ENCODE results near the gene KRT14. TPM values are rescaled to one million over a fixed set of nuclear protein-coding genes. Genes with fewer than 3 reads are reported as not detected.

The KRT14 gene
- total RNA-seq, 1 experiment from 2014 or later, result not detected

DNA sequence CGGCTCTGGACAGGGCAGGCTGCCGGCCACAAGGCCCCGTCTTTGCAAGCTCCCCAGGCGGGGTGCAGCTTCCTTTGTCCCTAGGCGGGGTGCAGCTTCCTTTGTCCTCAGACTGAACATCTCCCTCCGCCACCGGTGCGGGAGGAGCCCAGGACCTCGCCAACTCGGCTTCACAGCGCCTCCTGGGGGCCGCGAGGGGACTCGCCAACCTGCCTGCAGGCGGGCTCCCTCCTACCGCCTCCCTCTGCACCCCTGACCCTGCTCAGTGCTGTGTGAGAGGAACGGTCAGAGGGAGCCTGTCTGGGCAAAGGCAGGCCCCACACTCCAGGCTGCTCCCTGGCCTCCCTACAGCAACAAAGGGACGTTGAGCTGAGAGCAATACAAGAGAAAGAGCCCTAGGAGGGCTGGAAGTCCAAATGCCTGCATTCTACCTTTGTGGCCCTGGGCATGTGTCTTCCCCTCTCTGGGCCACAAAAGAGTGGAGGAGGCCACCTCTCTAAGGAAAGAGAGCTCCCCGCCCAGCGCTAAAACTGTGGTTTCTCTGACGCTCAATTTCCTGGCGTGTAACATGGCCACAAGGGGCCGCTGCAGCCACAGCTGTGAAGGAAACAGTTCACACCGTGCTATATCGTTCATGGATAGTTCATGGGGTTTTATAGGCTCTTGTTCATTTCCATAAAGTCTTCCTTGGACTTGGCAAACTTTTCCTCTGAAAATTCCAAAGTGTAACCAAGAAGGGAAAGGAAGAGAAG lies 37.7 kb downstream of the KRT14 start:
- H2AK5ac ChIP-seq (ENCODE audit: insufficient read length, low read length), result no peak overlapping the region
- H3K18ac ChIP-seq (ENCODE audit: insufficient read length, low read depth, low read length), result peak overlapping the region; percentile 59
- H3K56ac ChIP-seq (ENCODE audit: insufficient read length, low read depth, low read length), result no peak overlapping the region
- no peak overlapping the region for H3K23ac ChIP-seq (ENCODE audit: insufficient read length, low read depth, low read length)
- no peaks in the 10 kb centered on the region for H3K9me3 ChIP-seq (ENCODE audit: control insufficient read depth, low read depth, low read length)
- H3K79me1 ChIP-seq (ENCODE audit: insufficient read depth, low read depth, low read length, poor library complexity, severe bottlenecking), result no peaks in the 10 kb centered on the region
- no peaks in the 10 kb centered on the region for H3K27me3 ChIP-seq (ENCODE audit: insufficient read depth, low read length)
- Mint-ChIP-seq H3K9me3 (peaks cover 3 to 11% of the 10 kb centered on the region in 2 experiments; a peak in 4 of 5 replicates), H3K36me3 (ENCODE audit: insufficient read depth in 1 of 3, low read depth in 3 of 3) (peaks cover 0 to 13% (median 1%) of the 10 kb centered on the region in 3 experiments; a peak in 4 of 7 replicates), H3K27ac (peak overlapping the region in 2 of 3 experiments; percentile 86 to 95; a peak in 5 of 7 replicates), H3K4me3 (peak overlapping the region; percentile 27 to 34; a peak in 1 of 5 replicates), H3K4me1 (peaks cover 31 to 44% of the 10 kb centered on the region in 2 experiments), H3K27me3 (ENCODE audit: low read depth) (peaks cover 19% of the 10 kb centered on the region)
- H3T11ph ChIP-seq (ENCODE audit: low read length), result no peak overlapping the region
- H3K4me1 ChIP-seq (ENCODE audit: insufficient read depth, low read length), result no peaks in the 10 kb centered on the region
- no CpG with 5 or more reads among the region's 25 CpGs for WGBS (ENCODE audit: extremely low coverage, insufficient read length, low lambda C conversion rate)
- H3K4me2 ChIP-seq (ENCODE audit: insufficient read depth, insufficient read length, low read length), result peak overlapping the region; percentile 11
- peak overlapping the region; percentile 68; the same call in 1 of the 2 replicates for H3K14ac ChIP-seq (ENCODE audit: insufficient read depth, low read length)
- no peak overlapping the region for H4K5ac ChIP-seq (ENCODE audit: insufficient read length, low read depth, low read length)
- no peak overlapping the region for H2BK120ac ChIP-seq (ENCODE audit: low read depth, low read length, poor library complexity, severe bottlenecking)
- no peaks in the 10 kb centered on the region for H3K23me2 ChIP-seq (ENCODE audit: insufficient read length, low read depth, low read length, poor library complexity, severe bottlenecking)
- no peak overlapping the region for H3K9ac ChIP-seq (ENCODE audit: extremely low read depth, insufficient read length, low read length)
- H3K79me2 ChIP-seq (ENCODE audit: insufficient read depth, low read length), result no peaks in the 10 kb centered on the region
- no peak overlapping the region for H2BK20ac ChIP-seq (ENCODE audit: low read depth, low read length, poor library complexity, severe bottlenecking)
- H2BK15ac ChIP-seq (ENCODE audit: low read depth, low read length), result no peak overlapping the region
- H2BK5ac ChIP-seq (ENCODE audit: insufficient read length, low read length), result no peak overlapping the region
- peak; percentile 97 for DNase-seq
- no peak overlapping the region for H2BK12ac ChIP-seq (ENCODE audit: insufficient read length, low read depth, low read length)
- no peak overlapping the region for H4K91ac ChIP-seq (ENCODE audit: insufficient read length, low read depth, low read length)
- peak overlapping the region; percentile 59 for H2AFZ ChIP-seq (ENCODE audit: low read length)
- TF ChIP-seq, protein P1, sequence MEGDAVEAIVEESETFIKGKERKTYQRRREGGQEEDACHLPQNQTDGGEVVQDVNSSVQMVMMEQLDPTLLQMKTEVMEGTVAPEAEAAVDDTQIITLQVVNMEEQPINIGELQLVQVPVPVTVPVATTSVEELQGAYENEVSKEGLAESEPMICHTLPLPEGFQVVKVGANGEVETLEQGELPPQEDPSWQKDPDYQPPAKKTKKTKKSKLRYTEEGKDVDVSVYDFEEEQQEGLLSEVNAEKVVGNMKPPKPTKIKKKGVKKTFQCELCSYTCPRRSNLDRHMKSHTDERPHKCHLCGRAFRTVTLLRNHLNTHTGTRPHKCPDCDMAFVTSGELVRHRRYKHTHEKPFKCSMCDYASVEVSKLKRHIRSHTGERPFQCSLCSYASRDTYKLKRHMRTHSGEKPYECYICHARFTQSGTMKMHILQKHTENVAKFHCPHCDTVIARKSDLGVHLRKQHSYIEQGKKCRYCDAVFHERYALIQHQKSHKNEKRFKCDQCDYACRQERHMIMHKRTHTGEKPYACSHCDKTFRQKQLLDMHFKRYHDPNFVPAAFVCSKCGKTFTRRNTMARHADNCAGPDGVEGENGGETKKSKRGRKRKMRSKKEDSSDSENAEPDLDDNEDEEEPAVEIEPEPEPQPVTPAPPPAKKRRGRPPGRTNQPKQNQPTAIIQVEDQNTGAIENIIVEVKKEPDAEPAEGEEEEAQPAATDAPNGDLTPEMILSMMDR (conservative IDR thresholded peaks at IDR 0.05), result peak; percentile 84
- no peaks in the 10 kb centered on the region for H4K20me1 ChIP-seq (ENCODE audit: control insufficient read depth, insufficient read depth, insufficient read length)
- H3K27ac ChIP-seq (ENCODE audit: insufficient read length, low read depth, low read length), result no peak overlapping the region
- no peak overlapping the region for H3K4ac ChIP-seq (ENCODE audit: low read depth, low read length)
- no peak overlapping the region for H4K8ac ChIP-seq (replicated peaks; ENCODE audit: insufficient read length, low read depth, low read length)

Data from H9 (cell line).